IMR-90 (cell line): Measurements from ENCODE around the gene PPDPF.

Experiments used
- CEBPB ChIP-seq: IDR thresholded peaks from 2 replicates; pipeline ENCODE4 v1.6.1; 2012; ENCODE audit warnings: low read depth, low read length, improper control_type of control experiment
- POLR2A ChIP-seq: IDR thresholded peaks from 2 replicates; pipeline ENCODE4 v1.6.1; 2012; ENCODE audit warnings: mild to moderate bottlenecking, low read depth, low read length
- RAD21 ChIP-seq: IDR thresholded peaks from 2 replicates; pipeline ENCODE4 v1.6.1; 2012; ENCODE audit warnings: low read length, improper control_type of control experiment
- TF ChIP-seq, protein P1 (sequence below): conservative IDR thresholded peaks from 2 replicates; pipeline ENCODE4 v1.5.1; 2012; ENCODE audit warnings: mild to moderate bottlenecking, low read depth, low read length, improper control_type of control experiment

DNA sequence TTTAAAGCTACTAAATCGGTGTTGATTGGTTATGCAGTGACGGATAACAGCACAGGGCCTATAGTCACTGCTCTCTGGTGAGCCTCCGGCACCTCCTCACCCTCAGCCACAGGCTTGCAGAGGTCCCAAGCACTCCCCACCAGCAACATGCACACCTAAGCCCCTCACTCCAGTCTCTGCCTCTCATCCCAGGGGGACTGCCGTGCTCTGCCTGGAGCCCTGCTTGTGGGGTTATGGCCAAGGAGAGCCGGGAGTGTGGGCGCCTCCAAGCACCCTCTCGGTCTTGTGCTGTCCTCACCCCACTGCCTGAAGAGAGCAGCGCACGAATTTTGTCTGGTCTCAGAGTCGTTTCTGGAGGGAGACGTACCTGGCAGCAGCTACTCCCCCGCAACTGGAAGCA lies 14.8 kb upstream of the PPDPF start:
- TF ChIP-seq, protein P1, sequence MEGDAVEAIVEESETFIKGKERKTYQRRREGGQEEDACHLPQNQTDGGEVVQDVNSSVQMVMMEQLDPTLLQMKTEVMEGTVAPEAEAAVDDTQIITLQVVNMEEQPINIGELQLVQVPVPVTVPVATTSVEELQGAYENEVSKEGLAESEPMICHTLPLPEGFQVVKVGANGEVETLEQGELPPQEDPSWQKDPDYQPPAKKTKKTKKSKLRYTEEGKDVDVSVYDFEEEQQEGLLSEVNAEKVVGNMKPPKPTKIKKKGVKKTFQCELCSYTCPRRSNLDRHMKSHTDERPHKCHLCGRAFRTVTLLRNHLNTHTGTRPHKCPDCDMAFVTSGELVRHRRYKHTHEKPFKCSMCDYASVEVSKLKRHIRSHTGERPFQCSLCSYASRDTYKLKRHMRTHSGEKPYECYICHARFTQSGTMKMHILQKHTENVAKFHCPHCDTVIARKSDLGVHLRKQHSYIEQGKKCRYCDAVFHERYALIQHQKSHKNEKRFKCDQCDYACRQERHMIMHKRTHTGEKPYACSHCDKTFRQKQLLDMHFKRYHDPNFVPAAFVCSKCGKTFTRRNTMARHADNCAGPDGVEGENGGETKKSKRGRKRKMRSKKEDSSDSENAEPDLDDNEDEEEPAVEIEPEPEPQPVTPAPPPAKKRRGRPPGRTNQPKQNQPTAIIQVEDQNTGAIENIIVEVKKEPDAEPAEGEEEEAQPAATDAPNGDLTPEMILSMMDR = no peak
- no peak for TF ChIP-seq POLR2A
- no peak for TF ChIP-seq CEBPB
- TF ChIP-seq RAD21 = no peak
